H1 (cell line): ENCODE results near the gene ACAT2. TPM values are rescaled to one million over a fixed set of nuclear protein-coding genes. Genes with fewer than 3 reads are reported as not detected.

Experiments
- CTCF ChIA-PET: fragments of 300-600 bp; sonication (Branson Sonifier 250); formaldehyde crosslinking; loops from one replicate; lab custom pipeline; 2021; ENCODE audit not compliant: partially characterized antibody; lab: Charles Lee
- POLR2A ChIA-PET: fragments of 300-600 bp; sonication (Branson Sonifier 250); formaldehyde crosslinking; loops from one replicate; lab custom pipeline; 2021; ENCODE audit warnings: inconsistent platforms; ENCODE audit not compliant: partially characterized antibody; lab: Charles Lee
- DNase-seq, 2 experiments: peaks; one replicate each; pipeline versions ENCODE4 v3.0.0 to v3.0.0-alpha.2; 2010 to 2022; ENCODE audit warnings: low spot score in 2 of 2, low read depth in 1 of 2, mixed read lengths in 1 of 2
- FAIRE-seq: peaks from 2 replicates; lab custom pipeline; 2011; peaks lifted over from hg19 to GRCh38; lab: Jason Lieb, UNC
- H2AFZ ChIP-seq: 2 replicates; pipeline ENCODE4 v1.8.1; 2012; ENCODE audit warnings: low read length, inconsistent platforms
- H2AK5ac ChIP-seq: 2 replicates; pipeline ENCODE4 v1.6.1; 2013; ENCODE audit warnings: low read depth, low read length
- H2BK120ac ChIP-seq: replicated peaks from 2 replicates; pipeline ENCODE3; 2013; ENCODE audit warnings: low read depth, low read length, inconsistent platforms
- H2BK12ac ChIP-seq: 2 replicates; pipeline ENCODE4 v1.6.1; 2013; ENCODE audit warnings: low read depth, low read length
- H2BK15ac ChIP-seq: 2 replicates; pipeline ENCODE4 v1.6.1; 2013; ENCODE audit warnings: low read length
- H2BK20ac ChIP-seq: 2 replicates; pipeline ENCODE4 v1.6.1; 2013; ENCODE audit warnings: low read length
- H2BK5ac ChIP-seq: 2 replicates; pipeline ENCODE4 v1.6.1; 2013; ENCODE audit warnings: low read depth, low read length
- H3K14ac ChIP-seq: 2 replicates; pipeline ENCODE4 v1.6.1; 2013; ENCODE audit warnings: inconsistent platforms; ENCODE audit not compliant: insufficient read length
- H3K18ac ChIP-seq: 2 replicates; pipeline ENCODE4 v1.6.1; 2013; ENCODE audit warnings: low read length; ENCODE audit errors: extremely low read depth
- H3K23ac ChIP-seq: 2 replicates; pipeline ENCODE4 v1.6.1; 2013; ENCODE audit warnings: inconsistent platforms; ENCODE audit not compliant: insufficient read length
- H3K23me2 ChIP-seq: 2 replicates; pipeline ENCODE4 v1.6.1; 2013; ENCODE audit warnings: low read depth, low read length
- H3K27ac ChIP-seq: 2 replicates; pipeline ENCODE4 v1.6.1; 2011; ENCODE audit warnings: low read depth, low read length, inconsistent platforms
- H3K27me3 ChIP-seq, 4 experiments: replicated peaks in 1 of 4; 1 replicate in 1 of 4; 2 replicates in 3 of 4; pipeline versions ENCODE4 v1.6.1 to v1.8.1; 2011 to 2013; ENCODE audit warnings: low read length in 3 of 4, mild to moderate bottlenecking in 3 of 4, inconsistent platforms in 2 of 4, mixed read lengths in 2 of 4, moderate library complexity in 1 of 4; ENCODE audit not compliant: control insufficient read depth in 3 of 4, insufficient read depth in 3 of 4; ENCODE audit errors: extremely low read depth in 1 of 4
- H3K36me3 ChIP-seq, 4 experiments: 2 replicates each; pipeline versions ENCODE4 v1.6.1 to v1.8.1; 2011 to 2013; ENCODE audit warnings: mild to moderate bottlenecking in 4 of 4, low read length in 3 of 4, moderate library complexity in 2 of 4, control low read depth in 1 of 4, inconsistent platforms in 1 of 4; ENCODE audit not compliant: insufficient read depth in 4 of 4, control insufficient read depth in 2 of 4
- H3K4ac ChIP-seq: replicated peaks from 2 replicates; pipeline ENCODE3; 2013; ENCODE audit warnings: low read length, low read depth, mixed read lengths, inconsistent platforms; ENCODE audit not compliant: insufficient read length
- H3K4me1 ChIP-seq, 4 experiments: replicated peaks in 1 of 4; 1 replicate in 1 of 4; 2 replicates in 3 of 4; pipeline versions ENCODE4 v1.6.1 to v1.8.1; 2011 to 2013; ENCODE audit warnings: low read length in 3 of 4, inconsistent platforms in 2 of 4, mixed read lengths in 1 of 4; ENCODE audit not compliant: insufficient read depth in 4 of 4, control insufficient read depth in 3 of 4
- H3K4me2 ChIP-seq, 2 experiments: 2 replicates each; pipeline versions ENCODE4 v1.6.1 to v1.8.1; 2011 to 2013; ENCODE audit warnings: low read depth in 2 of 2, low read length in 2 of 2, control low read depth in 1 of 2, inconsistent platforms in 1 of 2, mild to moderate bottlenecking in 1 of 2; ENCODE audit not compliant: insufficient read depth in 1 of 2
- H3K4me3 ChIP-seq, 4 experiments: fragments of 200-600, 300-600 bp in 1 of 4; sonication (generic), shearing (Covaris generic), sonication (Bioruptor Twin) in 1 of 4; 2 replicates each; pipeline versions ENCODE4 v1.5.1 to v1.8.1; 2011 to 2016; ENCODE audit warnings: low read length in 4 of 4, low read depth in 3 of 4, control low read depth in 2 of 4, inconsistent platforms in 2 of 4, mild to moderate bottlenecking in 2 of 4, mixed read lengths in 1 of 4, moderate library complexity in 1 of 4; ENCODE audit not compliant: insufficient read depth in 2 of 4; ENCODE audit errors: extremely low read depth in 1 of 4
- H3K56ac ChIP-seq: replicated peaks from 2 replicates; pipeline ENCODE3; 2013; ENCODE audit warnings: low read depth, mild to moderate bottlenecking, mixed read lengths, low read length, inconsistent platforms; ENCODE audit not compliant: insufficient read length
- H3K79me1 ChIP-seq: 2 replicates; pipeline ENCODE4 v1.6.1; 2013; ENCODE audit warnings: low read depth, low read length, control low read depth
- H3K79me2 ChIP-seq, 2 experiments: 2 replicates each; pipeline versions ENCODE4 v1.6.1 to v1.8.1; 2012 to 2013; ENCODE audit warnings: low read length in 2 of 2, mild to moderate bottlenecking in 2 of 2, inconsistent platforms in 1 of 2; ENCODE audit not compliant: insufficient read depth in 2 of 2, control insufficient read depth in 1 of 2
- H3K9ac ChIP-seq, 4 experiments: replicated peaks in 1 of 4; 1 replicate in 1 of 4; 2 replicates in 3 of 4; pipeline versions ENCODE4 v1.6.1 to v1.8.1; 2011 to 2013; ENCODE audit warnings: low read depth in 3 of 4, low read length in 3 of 4, control low read depth in 2 of 4, mild to moderate bottlenecking in 2 of 4, moderate library complexity in 2 of 4, inconsistent platforms in 1 of 4; ENCODE audit errors: extremely low read depth in 1 of 4
- H3K9me3 ChIP-seq, 2 experiments: 2 replicates each; pipeline versions ENCODE4 v1.6.1 to v1.8.1; 2012 to 2013; ENCODE audit warnings: mild to moderate bottlenecking in 2 of 2, moderate library complexity in 2 of 2, control low read depth in 1 of 2, inconsistent platforms in 1 of 2, low read depth in 1 of 2, low read length in 1 of 2, mixed read lengths in 1 of 2; ENCODE audit not compliant: insufficient read depth in 2 of 2
- H4K20me1 ChIP-seq, 2 experiments: replicated peaks in 1 of 2; 2 replicates each; pipeline versions ENCODE3 to v1.8.1; 2011 to 2013; ENCODE audit warnings: inconsistent platforms in 2 of 2, low read length in 2 of 2, mild to moderate bottlenecking in 1 of 2; ENCODE audit not compliant: insufficient read depth in 2 of 2, control insufficient read depth in 1 of 2
- H4K5ac ChIP-seq: 2 replicates; pipeline ENCODE4 v1.6.1; 2013; ENCODE audit warnings: low read length, low read depth, mixed read lengths, inconsistent platforms; ENCODE audit not compliant: insufficient read length
- H4K8ac ChIP-seq: 2 replicates; pipeline ENCODE4 v1.8.0; 2013; ENCODE audit warnings: mild to moderate bottlenecking, moderate library complexity, low read length, inconsistent platforms; ENCODE audit not compliant: insufficient read depth; ENCODE audit errors: extremely low read depth
- H4K91ac ChIP-seq: replicated peaks from 2 replicates; pipeline ENCODE3; 2013; ENCODE audit warnings: low read length, mixed read lengths, inconsistent platforms; ENCODE audit not compliant: insufficient read length
- BCL11A ChIP-seq, 2 experiments: IDR thresholded peaks; one replicate each; pipeline ENCODE4 v1.6.1; 2011; ENCODE audit warnings: low read depth in 2 of 2, low read length in 2 of 2, mild to moderate bottlenecking in 2 of 2
- GABPA ChIP-seq: IDR thresholded peaks from 2 replicates; pipeline ENCODE4 v1.6.1; 2011; ENCODE audit warnings: mild to moderate bottlenecking, low read length, moderate library complexity, borderline replicate concordance; ENCODE audit not compliant: insufficient read depth
- JUN ChIP-seq: IDR thresholded peaks from 2 replicates; pipeline ENCODE4 v1.6.1; 2011; ENCODE audit warnings: low read depth, mild to moderate bottlenecking, improper control_type of control experiment, low read length
- KDM5A ChIP-seq: fragments of 200-600 bp; IDR thresholded peaks from 2 replicates; pipeline ENCODE4 v1.7.1; 2012; ENCODE audit warnings: mild to moderate bottlenecking, low read length, inconsistent platforms, mixed read lengths
- MAFK ChIP-seq: IDR thresholded peaks from 2 replicates; pipeline ENCODE4 v1.6.1; 2012; ENCODE audit warnings: low read depth, mild to moderate bottlenecking, improper control_type of control experiment, low read length
- POLR2A ChIP-seq, 2 experiments: IDR thresholded peaks; 1 replicate in 1 of 2; 2 replicates in 1 of 2; pipeline ENCODE4 v1.6.1; 2011; ENCODE audit warnings: low read depth in 2 of 2, low read length in 2 of 2, mild to moderate bottlenecking in 2 of 2; ENCODE audit errors: control extremely low read depth in 1 of 2
- SAP30 ChIP-seq: fragments of 300-600 bp; sonication (generic); IDR thresholded peaks from 2 replicates; pipeline ENCODE4 v1.7.1; 2012; ENCODE audit warnings: low read length, moderate library complexity, mild to moderate bottlenecking, inconsistent platforms; ENCODE audit not compliant: insufficient read depth, insufficient replicate concordance
- TAF7 ChIP-seq: optimal IDR thresholded peaks from 2 replicates; pipeline ENCODE3; 2011; ENCODE audit warnings: low read depth, mild to moderate bottlenecking, inconsistent platforms, low read length, moderate library complexity, borderline replicate concordance
- USF2 ChIP-seq: IDR thresholded peaks from 2 replicates; pipeline ENCODE4 v1.6.1; 2011; ENCODE audit warnings: low read length, improper control_type of control experiment
- YY1 ChIP-seq: IDR thresholded peaks from 2 replicates; pipeline ENCODE4 v1.6.1; 2011; ENCODE audit warnings: low read depth, mild to moderate bottlenecking, low read length
- whole genome bisulfite sequencing, 2 experiments: shearing (Covaris generic) in 1 of 2; methylation state at CpG; one replicate each; pipeline versions ENCODE4 v1.1.6 to v1.1.7; 2013 to 2015; ENCODE audit warnings: low lambda C conversion rate in 2 of 2, mixed read lengths in 2 of 2, inconsistent platforms in 1 of 2, low coverage in 1 of 2, missing lambda C conversion rate in 1 of 2; ENCODE audit not compliant: insufficient replicate concordance in 2 of 2, insufficient coverage in 1 of 2, insufficient read length in 1 of 2; ENCODE audit errors: extremely low coverage in 1 of 2, missing lambda C conversion rate in 1 of 2; 5-methylcytosine and 5-hydroxymethylcytosine counted together
- polyA plus RNA-seq, 7 experiments: library from polyadenylated mRNA; depleted of rRNA in 3 of 7; stranded (reverse) in 5 of 7; unstranded in 2 of 7; fragments of >200 nt in 5 of 7; fragments of 200-250 nt in 2 of 7; gene quantifications; 1 replicate in 5 of 7; 2 replicates in 1 of 7; 4 replicates in 1 of 7; pipeline versions ENCODE4 v1.2.1 to v1.2.3, GENCODE V29; 2011 to 2013; ENCODE audit warnings: missing spikeins in 2 of 7, mixed read lengths in 2 of 7
- total RNA-seq: library from RNA; stranded (reverse); fragmentation: NEBNext Ultra II Directional; extraction: Animal tissue kit (Norgen Biotek cat#: 25700); gene quantifications from 2 replicates; pipeline ENCODE4 v1.2.1, GENCODE V29; 2021
- TF ChIP-seq, protein P1 (sequence below), 3 experiments: IDR thresholded peaks; 1 replicate in 2 of 3; 2 replicates in 1 of 3; pipeline versions ENCODE4 v1.5.1 to v1.6.1; 2011; ENCODE audit warnings: low read length in 3 of 3, mild to moderate bottlenecking in 3 of 3, inconsistent platforms in 2 of 3, low read depth in 1 of 3, moderate library complexity in 1 of 3; ENCODE audit not compliant: insufficient read depth in 1 of 3; ENCODE audit errors: control extremely low read depth in 1 of 3

ACAT2 gene
- total and polyA plus RNA-seq, 2 of the 8 experiments (the other 6 are each of a cell fraction or from before 2014, with no cell fraction given) = 61.6 to 166 TPM

- Histone ChIP-seq H3K79me1 (no peaks in the 10 kb centered on the region; the same call in 1 of the 2 replicates), H3K4me2 (no peak overlapping the region), H3K4ac (no peak overlapping the region), H2AK5ac (no peak overlapping the region), H2BK120ac (no peak overlapping the region), H2AFZ (no peak overlapping the region), H3K9me3 (no peaks in the 10 kb centered on the region), H3K4me1 (no peaks in the 10 kb centered on the region), H3K56ac (no peak overlapping the region), H3K27me3 (no peaks in the 10 kb centered on the region), H3K23me2 (peaks cover 13% of the 10 kb centered on the region; the same call in 1 of the 2 replicates), H2BK12ac (no peak overlapping the region), H2BK15ac (no peak overlapping the region), H4K5ac (no peak overlapping the region), H3K4me3 (no peak overlapping the region), H2BK5ac (no peak overlapping the region), H3K23ac (no peak overlapping the region), H3K36me3 (no peaks in the 10 kb centered on the region), H3K27ac (no peak overlapping the region), H3K14ac (no peak overlapping the region), H3K9ac (no peak overlapping the region), H2BK20ac (no peak overlapping the region), H4K8ac (no peak overlapping the region), H3K18ac (no peak overlapping the region), H4K91ac (no peak overlapping the region), H3K79me2 (no peaks in the 10 kb centered on the region), H4K20me1 (no peaks in the 10 kb centered on the region)
- 92% methylated on average over 5 of the region's 5 CpGs; no CpG with 5 or more reads in 1 of the 2 experiments for WGBS, 2 experiments
- DNase-seq (no peak), FAIRE-seq (no peak)
- ChIA-PET CTCF (no interaction called here), POLR2A (interaction anchor here (1.0 to 2.0 kb wide), 3 partner anchors 15 to 75 kb away, joined by 3 to 4 read pairs (median 4); partner anchors contain the start of genes MRPL18 and TCP1)
- no peak for TF ChIP-seq USF2
- TF ChIP-seq GABPA = no peak
- TF ChIP-seq KDM5A = no peak
- TF ChIP-seq, protein P1, sequence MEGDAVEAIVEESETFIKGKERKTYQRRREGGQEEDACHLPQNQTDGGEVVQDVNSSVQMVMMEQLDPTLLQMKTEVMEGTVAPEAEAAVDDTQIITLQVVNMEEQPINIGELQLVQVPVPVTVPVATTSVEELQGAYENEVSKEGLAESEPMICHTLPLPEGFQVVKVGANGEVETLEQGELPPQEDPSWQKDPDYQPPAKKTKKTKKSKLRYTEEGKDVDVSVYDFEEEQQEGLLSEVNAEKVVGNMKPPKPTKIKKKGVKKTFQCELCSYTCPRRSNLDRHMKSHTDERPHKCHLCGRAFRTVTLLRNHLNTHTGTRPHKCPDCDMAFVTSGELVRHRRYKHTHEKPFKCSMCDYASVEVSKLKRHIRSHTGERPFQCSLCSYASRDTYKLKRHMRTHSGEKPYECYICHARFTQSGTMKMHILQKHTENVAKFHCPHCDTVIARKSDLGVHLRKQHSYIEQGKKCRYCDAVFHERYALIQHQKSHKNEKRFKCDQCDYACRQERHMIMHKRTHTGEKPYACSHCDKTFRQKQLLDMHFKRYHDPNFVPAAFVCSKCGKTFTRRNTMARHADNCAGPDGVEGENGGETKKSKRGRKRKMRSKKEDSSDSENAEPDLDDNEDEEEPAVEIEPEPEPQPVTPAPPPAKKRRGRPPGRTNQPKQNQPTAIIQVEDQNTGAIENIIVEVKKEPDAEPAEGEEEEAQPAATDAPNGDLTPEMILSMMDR (IDR thresholded peaks at IDR 0.05; ENCODE audit: control extremely low read depth in 1 of 3, insufficient read depth in 1 of 3, low read depth in 1 of 3, low read length in 3 of 3) = no peak
- TF ChIP-seq JUN = no peak
- no peak for TF ChIP-seq BCL11A (IDR thresholded peaks at IDR 0.05; ENCODE audit: low read depth in 2 of 2, low read length in 2 of 2)
- TF ChIP-seq SAP30 = no peak
- no peak for TF ChIP-seq POLR2A (IDR thresholded peaks at IDR 0.05; ENCODE audit: control extremely low read depth in 1 of 2, low read depth in 2 of 2, low read length in 2 of 2)
- TF ChIP-seq YY1 = no peak
- TF ChIP-seq MAFK = no peak
- no peak for TF ChIP-seq TAF7
Observed at GRCh38 chr6:159714404-159714803, 47.4 kb upstream of the ACAT2 start.
